Measurements from ENCODE around the gene MYL3. TPM values are rescaled to one million over a fixed set of nuclear protein-coding genes. Genes with fewer than 3 reads are reported as not detected.
"Not testable (repeated sequence)": the region's sequence is repeated elsewhere in the genome, so short reads cannot be mapped to it uniquely, and the experiment has no call there.

Gene MYL3
- total RNA-seq (2014; rRNA removed; shearing (Covaris generic)): not detected in 2 replicates

DNA sequence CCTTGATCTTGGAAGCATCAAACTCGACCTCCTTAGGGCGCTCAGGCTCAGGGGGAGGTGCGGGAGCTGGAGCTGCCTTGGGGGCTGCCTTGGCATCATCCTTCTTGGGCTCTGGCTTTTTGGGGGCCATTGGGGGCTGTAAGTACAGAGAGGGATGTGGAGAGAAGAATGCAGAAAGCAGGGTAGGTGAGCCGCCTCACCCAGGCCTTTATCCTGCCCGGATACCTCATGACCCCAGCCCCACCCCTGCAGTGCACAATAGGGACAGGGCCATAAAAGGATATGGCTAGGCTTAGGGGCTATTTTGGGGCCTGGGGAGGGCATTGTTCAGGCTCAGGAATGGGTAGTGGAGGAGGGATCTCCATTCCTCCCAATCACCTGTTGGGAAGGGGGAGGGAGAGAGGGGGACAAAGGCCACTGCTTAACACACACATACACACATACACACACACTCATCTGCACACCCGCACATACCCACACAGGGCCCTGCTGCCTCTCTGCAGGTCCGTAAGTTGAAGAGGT is at the start of gene MYL3:
TSS of gene MYL3 (minus strand) at position 184 of the 522 bp plus-strand sequence. CDS start at position 130, 54 bp downstream.
- DNase-seq (ENCODE audit: low spot score): no peak

DNA sequence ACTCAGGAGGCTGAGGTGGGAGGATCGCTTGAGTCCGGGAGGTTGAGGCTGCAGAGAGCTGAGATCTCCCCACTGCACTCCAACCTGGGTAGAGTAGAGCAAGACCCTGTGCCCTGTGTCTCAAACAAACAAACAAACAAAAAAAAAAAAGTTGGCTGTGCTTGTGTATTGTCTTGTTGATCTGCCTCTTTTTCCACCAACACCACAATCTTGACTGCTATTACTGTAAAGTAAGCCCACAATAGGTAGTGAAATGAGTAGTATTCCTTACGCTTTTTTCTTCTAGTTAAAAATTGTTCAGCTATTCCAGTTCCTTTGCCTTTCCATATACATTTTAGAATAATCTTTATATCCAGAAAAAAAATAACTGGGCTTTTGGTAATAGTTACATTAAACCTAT is 49.7 kb upstream of the MYL3 start:
- DNase-seq (ENCODE audit: low spot score): no peak

DNA sequence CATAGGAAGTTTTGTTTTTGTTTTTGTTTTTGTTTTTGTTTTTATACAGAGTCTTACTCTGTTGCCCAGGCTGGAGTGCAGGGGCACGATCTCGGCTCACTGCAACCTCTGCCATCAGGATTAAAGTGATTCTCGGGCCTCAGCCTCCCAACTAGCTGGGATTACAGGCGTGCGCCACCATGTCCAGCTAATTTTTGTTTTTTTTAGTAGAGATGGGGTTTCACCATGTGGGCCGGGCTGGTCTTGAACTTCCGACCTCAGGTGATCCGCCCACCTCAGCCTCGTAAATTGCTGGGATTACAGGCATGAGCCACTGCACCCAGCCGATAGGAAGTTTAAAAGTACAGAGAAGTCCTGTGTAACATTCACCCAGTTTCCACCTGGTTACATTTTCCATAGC is 47.7 kb upstream of the MYL3 start:
- not testable (repeated sequence) for DNase-seq (ENCODE audit: low spot score)

DNA sequence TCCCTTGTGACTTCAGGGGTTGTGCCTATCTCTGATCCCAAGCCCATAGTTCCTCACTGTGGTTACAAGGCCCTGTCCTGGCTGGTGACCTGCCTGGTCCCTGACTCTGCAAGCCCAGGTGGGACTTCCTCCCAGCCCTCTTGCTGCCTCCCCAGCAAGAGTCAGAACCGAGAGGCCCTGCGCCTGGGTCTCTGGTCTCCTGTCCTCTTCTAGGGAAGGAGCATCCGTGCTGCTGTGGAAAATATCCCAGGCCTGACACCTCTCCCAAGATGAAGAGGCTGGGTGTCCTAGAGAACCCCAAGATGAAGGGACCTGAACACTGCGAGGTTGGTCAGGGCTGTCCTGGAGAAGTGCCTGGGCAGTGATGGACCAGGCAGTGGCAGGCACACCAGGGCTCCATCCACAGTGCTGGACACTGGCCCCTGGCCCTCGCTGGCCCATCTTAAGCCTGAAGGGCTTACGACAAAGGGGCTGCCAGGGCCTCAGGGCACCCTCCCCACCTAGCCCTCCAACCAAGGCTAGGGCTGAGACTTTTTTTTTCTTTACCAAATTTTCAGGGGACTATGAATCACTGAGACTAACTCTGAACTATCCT is 47.0 kb upstream of the MYL3 start:
- DNase-seq (ENCODE audit: low spot score): no peak

DNA sequence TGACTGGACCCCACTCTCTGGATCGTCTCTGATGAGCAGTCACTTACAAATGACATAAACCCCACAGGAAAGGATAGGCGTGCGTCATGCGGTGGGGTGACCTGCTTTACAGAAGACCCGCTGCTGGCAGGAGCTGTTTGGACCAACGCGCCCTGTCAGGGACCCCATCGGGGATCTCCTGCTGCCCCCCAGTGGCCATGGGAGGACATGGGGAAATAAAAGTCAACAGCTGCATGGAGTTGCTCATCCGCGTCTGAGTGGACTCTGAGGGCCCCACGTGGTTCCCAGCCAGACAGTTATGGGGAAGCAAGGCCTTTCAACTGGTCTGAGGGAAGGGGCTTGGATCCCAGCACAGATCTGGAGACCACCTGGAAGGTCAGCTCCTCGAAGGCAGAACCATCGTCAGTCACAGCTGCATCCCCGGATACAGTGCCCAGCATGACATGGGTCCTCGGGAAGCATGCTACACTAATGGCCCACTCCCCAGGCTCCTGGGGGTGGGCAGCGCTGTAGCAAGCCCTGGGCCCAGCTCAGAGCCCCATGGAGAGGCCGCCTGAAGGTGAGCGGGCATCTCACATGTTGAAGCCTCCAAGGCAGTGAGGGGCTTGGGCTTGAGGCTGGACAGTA is 46.4 kb upstream of the MYL3 start:
- peak; percentile 58 for DNase-seq (ENCODE audit: low spot score)

DNA sequence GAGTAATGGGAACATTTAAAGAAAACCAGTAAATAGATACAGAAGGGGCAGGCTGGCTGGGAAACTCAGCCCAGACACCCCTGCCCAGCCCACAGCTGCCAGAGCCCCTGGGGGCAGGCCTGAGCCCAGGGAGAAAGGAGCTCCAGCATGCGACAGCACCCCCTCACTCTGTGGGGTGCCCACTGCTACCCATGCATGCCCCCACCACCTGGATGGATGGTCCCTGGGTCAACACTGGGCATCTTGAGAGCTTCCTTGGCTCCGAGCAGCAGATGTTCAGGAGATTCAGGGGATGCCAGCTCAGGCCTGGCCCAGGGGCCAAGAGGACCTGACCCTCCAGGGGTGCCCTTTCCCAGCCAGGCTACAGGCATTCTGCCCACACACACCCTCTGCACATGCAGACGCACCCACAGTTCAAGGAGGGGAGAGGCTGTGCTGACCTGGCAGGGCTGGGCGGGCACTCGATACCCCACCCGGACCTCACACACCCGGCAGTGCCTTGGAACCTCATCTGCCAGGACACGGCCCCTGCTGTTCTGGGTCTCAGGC is 45.8 kb upstream of the MYL3 start:
- no peak for DNase-seq (ENCODE audit: low spot score)

DNA sequence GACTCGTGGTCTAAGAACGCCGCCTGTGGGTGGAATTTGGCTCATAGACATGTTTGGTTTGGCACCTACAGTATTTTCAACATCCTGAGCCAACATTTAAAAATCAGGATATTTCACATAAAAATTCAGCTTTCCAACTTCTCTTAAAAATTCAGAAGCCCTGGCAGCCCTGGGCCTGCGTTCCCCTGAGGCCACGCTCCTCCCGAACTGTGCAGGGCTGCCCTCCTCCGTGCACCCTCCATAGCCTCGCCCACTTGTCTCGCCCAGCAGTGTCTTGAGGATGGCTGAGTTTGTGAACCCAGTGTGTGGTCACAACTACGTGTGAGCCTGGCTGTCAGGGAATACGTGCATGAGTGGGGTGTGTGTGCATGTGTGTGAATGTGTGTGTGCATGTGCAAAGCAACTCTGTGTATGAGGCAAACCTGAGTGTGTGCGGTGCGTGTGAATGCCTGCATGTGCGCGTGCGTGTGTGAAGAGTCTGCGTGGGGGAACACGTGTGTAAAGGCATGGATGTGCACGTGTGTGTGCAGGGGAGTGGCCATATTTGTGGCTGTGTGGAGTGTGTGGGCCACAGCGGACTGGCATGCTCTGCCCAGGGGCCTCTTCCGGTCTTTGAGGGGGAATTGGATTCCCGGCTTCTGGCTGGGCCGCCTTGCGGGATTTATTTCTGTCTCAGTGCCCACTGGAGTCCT is 45.2 kb upstream of the MYL3 start:
- no peak for DNase-seq (ENCODE audit: low spot score)

DNA sequence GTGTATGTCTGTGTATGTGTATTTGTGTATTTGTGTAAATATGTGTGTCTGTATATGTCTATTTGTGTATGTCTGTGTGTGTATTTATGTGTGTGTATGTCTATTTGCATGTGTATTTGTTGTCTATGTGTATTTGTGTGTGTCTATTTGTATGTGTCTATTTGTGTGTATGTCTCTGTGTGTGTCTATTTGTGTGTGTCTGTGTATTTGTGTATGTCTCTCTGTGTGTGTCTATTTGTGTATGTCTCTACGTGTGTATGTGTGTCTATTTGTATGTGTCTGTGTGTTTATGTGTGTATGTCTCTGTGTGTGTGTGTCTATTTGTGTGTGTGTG is 44.7 kb upstream of the MYL3 start:
- no peak for DNase-seq (ENCODE audit: low spot score)

DNA sequence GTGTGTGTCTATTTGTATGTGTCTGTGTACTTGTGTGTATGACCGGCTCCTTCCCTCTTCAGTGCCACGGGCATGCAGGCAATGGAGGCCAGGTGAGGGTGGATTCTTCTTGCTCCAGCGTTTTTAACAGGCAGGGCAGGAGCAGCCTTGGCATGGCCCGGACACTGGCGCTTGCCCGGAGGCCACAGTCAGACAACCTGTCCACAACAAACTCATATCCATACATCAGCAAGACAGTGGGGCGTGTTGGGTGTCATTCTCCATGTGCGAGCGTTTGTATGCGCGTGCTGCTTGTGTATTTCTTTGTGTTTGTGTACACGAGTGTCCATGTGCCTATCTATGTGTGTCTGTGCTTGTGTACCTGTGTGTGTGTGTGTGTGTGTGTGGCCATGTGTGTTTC is 44.0 kb upstream of the MYL3 start:
- DNase-seq (ENCODE audit: low spot score): no peak

DNA sequence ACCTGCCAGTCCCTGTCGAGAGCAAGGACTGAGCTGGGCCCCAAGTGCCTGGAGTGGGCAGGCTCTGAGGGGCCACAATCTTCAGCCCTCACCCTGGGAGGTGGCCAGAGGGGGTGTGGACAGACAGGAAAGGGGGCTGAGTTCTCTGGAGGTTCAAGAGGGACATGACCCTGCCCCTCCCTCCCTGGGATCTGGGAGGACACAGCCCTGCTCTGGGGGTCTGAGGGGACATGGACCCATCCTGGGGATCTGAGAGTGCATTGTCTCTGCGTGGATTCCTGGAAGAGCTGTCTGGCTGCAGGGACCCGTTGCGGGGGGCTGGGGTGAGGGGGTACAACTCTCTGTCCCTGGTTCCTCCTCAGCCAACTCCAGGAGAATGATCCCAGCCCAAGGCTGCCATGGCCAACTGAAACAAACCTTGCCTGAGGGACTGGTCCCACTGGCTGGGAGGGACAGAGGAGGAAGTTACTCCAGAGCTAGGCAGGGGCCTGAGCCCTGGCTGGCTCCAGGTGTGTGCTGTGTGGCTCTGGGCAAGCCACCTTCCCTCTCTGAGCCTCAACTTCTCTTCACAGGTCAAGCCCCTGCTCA is 43.3 kb upstream of the MYL3 start:
- DNase-seq (ENCODE audit: low spot score): no peak

DNA sequence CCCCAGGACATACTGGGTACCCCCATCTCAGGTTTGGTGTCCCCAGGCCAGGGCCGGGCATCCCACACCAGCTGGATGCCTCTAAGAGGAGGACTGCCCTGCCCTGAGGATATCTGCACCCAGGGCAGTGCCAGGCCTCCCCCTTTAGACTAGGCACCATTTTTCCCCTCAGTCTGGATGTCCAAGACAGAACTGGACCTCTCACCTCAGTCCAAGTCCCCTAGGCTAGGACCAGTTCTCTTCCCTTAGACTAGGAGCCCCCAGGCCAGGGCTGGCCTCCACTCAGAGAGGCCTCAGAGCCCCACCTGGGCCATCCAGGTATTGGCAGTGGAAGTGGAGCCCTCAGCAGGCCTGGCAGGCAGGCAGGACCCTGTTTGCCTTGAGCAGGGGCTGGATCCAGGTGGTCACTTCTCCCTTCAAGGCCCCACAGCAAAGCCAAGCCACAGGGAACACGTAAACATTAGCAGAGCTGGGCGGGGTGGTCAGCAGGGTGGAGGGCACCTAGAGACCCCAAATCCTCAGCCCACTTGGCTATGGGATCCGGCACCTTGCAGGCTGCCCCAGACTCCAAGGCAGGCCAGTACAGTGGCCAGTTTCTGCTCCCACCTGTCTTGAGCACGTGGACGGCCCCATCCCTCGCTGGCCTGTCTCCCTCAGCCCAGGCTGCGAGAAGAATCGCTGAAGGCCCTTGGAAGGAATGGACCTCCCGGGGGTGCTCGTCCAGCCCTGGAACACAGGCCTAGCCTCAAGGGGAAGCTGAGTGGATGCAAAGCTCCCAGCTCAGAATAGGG is 42.6 kb upstream of the MYL3 start:
- DNase-seq (ENCODE audit: low spot score): no peak

DNA sequence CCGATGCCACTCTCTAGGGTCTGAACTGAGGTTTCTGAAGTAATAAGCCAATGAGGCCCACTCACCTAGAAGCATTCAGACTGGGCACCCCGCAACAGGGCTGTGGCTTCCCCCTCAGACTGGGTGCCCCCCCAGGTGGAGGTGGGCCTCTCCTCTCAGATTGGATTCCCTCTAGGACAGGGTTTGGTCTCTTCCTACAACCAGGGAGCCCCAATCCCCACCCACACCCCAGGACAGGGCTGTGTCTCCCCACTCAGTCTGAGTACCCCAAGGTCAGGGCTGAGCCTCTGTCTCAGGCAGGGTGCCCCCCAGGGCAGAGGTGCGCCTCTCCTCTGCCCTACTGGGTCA is 41.9 kb upstream of the MYL3 start:
- no peak for DNase-seq (ENCODE audit: low spot score)

DNA sequence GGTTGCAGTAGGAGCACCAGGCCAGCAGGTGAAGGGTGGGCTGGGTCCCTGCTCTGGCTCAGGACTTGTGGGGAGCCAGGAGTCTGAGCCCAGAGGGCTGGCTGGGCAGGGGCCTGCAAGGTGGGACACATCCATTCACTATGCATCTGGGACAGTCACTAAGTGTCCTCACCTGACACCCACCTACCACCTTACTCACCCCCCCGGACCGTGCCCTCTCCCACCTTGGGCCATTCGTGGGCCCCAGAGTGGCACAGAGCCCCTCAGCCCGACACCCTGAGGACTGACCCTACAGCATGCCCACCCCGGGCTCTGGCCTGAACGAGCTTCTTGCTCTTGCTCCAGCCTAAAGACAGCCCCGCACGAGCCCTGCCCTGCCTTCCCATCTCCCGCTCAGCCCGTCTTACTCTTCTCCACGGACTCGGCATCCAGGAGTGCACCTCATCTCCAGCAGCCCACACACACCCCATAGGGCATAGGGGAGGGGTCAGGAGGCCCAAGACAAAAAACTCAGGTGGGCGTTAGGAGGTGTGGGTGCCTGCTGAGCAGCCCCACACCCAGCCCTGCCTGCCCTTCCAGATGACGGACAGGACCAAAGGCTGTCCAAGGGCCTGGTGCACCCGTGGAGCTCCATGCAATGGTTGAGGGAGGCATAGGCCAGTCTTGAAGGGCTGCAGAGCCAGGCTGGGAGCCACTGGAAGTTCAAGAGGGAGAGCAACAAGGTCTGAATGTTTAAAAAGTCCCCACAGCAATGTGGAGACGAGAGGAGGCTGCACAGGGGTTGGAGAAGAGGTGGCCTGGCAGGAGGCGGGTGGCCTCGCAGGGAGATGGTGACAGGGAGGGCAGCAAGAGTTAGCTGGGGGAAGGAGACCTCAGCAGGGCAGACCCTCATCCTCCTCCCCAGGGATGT is 41.3 kb upstream of the MYL3 start:
- no peak for DNase-seq (ENCODE audit: low spot score)

DNA sequence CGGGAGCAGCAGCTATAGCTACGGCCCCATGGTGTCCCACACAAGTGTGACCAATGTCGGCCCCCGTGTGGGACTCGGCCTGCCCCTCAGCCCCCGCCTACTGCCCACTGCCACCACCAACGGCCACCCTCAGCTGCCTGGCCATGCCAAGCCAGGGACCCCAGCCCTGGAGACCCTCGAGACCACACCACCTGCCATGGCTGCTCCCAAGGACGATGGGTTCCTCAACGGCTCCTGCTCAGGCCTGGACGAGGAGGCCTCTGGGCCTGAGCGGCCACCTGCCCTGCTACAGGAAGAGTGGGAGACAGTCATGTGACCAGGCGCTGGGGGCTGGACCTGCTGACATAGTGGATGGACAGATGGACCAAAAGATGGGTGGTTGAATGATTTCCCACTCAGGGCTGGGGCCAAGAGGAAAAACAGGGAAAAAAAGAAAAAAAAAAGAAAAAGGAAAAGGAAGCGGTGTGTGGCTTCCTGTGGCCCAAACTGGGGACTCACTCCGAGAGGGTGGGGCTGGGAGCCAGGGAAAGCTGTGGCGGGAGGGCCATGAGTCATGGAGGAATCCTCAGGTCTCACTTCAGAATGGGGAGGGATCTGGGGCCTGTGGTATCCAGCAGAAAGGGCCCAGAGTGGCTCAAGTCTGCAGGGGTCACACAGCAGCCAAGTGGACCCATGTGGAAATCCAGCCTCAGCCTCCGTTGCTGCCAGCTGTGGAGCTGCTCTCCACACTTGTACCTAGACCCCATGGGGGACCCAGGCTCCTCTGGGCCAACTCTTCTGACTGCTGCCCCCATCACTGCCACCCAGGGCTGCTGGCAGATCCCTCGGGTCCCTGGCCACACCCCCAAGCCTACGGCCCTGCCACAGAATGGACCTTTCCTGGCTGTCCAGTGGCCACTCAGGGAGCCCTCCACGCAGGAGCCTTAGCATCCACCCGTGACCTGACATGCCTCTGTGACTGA is 40.4 kb upstream of the MYL3 start:
- DNase-seq (ENCODE audit: low spot score): peak; percentile 55

DNA sequence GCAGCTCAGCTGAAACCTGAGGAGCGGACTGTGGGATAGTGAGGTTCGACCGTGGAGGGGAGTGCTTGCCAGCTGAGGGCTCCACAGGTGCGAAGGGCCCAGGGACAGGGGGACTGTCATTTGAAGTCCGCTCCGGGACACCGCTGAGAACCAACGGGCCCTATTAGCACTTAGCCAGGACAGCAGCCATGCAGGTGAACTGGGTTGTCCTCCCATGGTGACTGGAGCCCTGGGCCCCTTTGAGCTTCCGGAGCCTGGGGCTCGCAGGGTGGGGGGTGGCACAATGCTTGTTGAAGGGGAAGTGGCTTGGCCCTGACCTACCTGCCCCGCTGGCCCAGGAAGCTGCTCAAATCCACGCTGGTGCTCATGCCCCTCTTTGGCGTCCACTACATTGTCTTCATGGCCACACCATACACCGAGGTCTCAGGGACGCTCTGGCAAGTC is 39.0 kb upstream of the MYL3 start:
- no peak for DNase-seq (ENCODE audit: low spot score)

DNA sequence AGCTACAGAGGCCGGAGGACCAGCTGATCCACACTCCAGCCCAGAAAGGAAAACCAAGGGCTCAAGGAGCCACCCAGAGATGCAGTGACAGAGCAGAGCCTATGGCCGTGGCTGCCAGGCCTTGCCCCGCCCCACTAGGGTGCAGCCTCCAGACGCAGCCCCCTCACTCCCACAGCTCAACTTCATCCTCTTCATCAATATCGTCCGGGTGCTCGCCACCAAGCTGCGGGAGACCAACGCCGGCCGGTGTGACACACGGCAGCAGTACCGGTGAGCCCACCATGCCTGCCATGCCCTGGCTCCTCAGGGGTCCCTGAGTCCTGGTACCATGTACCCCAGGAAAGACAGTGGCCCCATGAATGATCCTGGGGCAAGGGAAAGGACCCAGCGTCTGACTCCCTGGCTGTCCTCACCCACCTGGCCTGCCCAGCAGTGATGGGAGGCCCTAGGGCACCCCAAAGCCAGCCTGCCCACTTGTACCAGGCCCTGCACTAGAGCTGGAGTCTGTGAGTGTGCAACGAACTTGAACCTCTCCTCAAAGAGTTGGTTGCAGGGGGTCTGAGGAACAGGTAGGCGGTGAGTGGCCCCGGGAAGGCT is 38.4 kb upstream of the MYL3 start:
- no peak for DNase-seq (ENCODE audit: low spot score)

DNA sequence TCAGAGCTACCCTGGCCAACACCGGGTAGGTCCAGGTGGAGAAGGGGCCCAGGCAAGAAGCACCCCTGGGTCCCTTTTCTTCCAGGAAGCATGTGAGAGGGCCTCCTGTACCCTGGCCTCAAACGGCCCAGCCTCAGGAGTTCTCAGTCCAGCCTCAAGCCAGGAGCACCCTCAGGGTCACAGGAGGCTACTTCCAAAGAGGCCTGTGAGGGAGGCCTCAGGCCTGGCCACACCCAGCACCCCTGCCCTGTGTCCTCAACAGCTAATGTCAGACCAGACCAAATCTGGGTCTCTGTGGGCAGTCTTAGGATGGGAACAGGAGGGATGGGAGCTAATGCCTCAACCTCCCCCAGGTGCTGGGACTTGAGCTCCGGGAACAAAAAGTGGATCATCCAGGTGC is 37.8 kb upstream of the MYL3 start:
- no peak for DNase-seq (ENCODE audit: low spot score)

DNA sequence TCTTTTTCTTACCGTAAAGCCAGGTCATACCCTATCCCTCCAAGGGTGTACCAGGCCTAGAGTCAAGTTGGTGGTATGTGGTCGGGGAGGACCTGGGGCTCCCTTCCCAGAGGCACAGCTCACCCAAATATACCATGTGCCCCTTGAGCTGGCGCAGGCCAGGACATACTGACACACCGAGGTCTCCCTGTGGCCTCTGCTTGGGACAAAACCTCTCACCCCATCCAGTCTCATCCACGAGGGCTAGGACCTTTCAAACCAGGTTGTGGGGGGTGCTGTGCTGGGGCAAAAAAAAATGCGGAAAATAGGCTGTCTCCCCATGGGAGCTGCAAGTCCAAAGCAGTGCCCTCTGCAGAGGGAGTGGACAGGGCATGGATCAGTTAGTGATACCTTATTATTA is 37.1 kb upstream of the MYL3 start:
- no peak for DNase-seq (ENCODE audit: low spot score)

DNA sequence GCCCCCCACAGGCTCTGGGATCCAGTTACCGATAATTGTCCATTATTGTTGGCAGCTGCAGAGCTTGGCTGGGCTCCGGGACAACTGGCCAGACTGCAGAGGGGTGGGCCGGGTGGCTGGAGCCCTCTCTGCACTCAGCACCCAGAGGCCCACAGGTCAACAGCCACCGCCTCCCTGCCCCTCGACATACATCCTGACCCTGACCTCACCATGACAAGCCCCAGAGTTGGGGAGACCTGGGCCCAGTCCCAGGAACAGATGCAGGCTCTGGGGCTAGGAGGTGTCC is 36.7 kb upstream of the MYL3 start:
- DNase-seq (ENCODE audit: low spot score): no peak

Data from H4 (cell line).